Measurements from ENCODE around the gene IRS2.
"Not testable (repeated sequence)": the region's sequence is repeated elsewhere in the genome, so short reads cannot be mapped to it uniquely, and the experiment has no call there.

- not testable (repeated sequence) for TF ChIP-seq CTCF (conservative IDR thresholded peaks at IDR 0.05; ENCODE audit: low read length); EZH2phosphoT487 (IDR thresholded peaks at IDR 0.05; ENCODE audit: borderline replicate concordance)
Observed at GRCh38 chr13:109732470-109733170, 53.8 kb downstream of the IRS2 start.
